GM12878 (cell line): ENCODE data around the gene KIF17. TPM values are rescaled to one million over a fixed set of nuclear protein-coding genes. Genes with fewer than 3 reads are reported as not detected.

Source experiments
- ATAC-seq: fragments of 200-7000 bp; cut with Tn5 transposase; 3 replicates; pipeline ENCODE4 v1.9.1; 2020; ENCODE audit warnings: mild to moderate bottlenecking, moderate library complexity
- BruUV-seq: library from RNA; stranded (reverse); fragments of 400-500 nt; replicated peaks from 2 replicates; lab custom pipeline; 2021; lab: Mats Ljungman, UMichigan
- CTCF ChIA-PET: fragments of 300-600 bp; sonication (Branson Sonifier 250); formaldehyde crosslinking; extraction: SDS; loops from one replicate; lab custom pipeline; 2021; ENCODE audit warnings: inconsistent platforms; lab: Yijun Ruan, JAX
- POLR2A ChIA-PET: fragments of 350-600 bp; formaldehyde crosslinking; extraction: SDS; loops from one replicate; lab custom pipeline; 2021; ENCODE audit warnings: inconsistent platforms; lab: Charles Lee
- RAD21 ChIA-PET: fragments of 300-600 bp; sonication (Branson Sonifier 250); formaldehyde crosslinking; loops from one replicate; lab custom pipeline; 2023; ENCODE audit warnings: antibody characterized with exemption; ENCODE audit not compliant: unreplicated experiment; lab: Charles Lee
- SMC1A ChIA-PET: fragments of 300-600 bp; sonication (Branson Sonifier 250); formaldehyde crosslinking; loops from one replicate; lab custom pipeline; 2023; ENCODE audit not compliant: unreplicated experiment, uncharacterized antibody; lab: Charles Lee
- DNase-seq: peaks from one replicate; pipeline ENCODE4 v3.0.0-alpha.2; 2011; ENCODE audit warnings: low read depth, low spot score
- FAIRE-seq: peaks from 3 replicates; lab custom pipeline; 2011; peaks lifted over from hg19 to GRCh38; lab: Jason Lieb, UNC
- H2AFZ ChIP-seq: 2 replicates; pipeline ENCODE4 v1.6.0; 2011; ENCODE audit warnings: low read depth, low read length, control low read depth; ENCODE audit not compliant: control insufficient read depth
- H3K27ac ChIP-seq: 2 replicates; pipeline ENCODE4 v1.5.1; 2011; ENCODE audit warnings: control low read depth; ENCODE audit not compliant: control insufficient read depth, insufficient read depth
- H3K27me3 ChIP-seq, 2 experiments: replicated peaks in 1 of 2; 2 replicates each; pipeline versions ENCODE4 v1.6.0 to v1.6.1; 2011; ENCODE audit warnings: low read length in 1 of 2; ENCODE audit not compliant: control insufficient read depth in 2 of 2, insufficient read depth in 2 of 2
- H3K36me3 ChIP-seq, 2 experiments: 2 replicates each; pipeline ENCODE4 v1.5.1; 2011; ENCODE audit warnings: low read length in 1 of 2; ENCODE audit not compliant: control insufficient read depth in 2 of 2, insufficient read depth in 2 of 2
- H3K4me1 ChIP-seq: 2 replicates; pipeline ENCODE4 v1.6.1; 2011; ENCODE audit warnings: mild to moderate bottlenecking, low read length, moderate library complexity, mixed read lengths; ENCODE audit not compliant: control insufficient read depth, insufficient read depth
- H3K4me2 ChIP-seq: 2 replicates; pipeline ENCODE4 v1.6.0; 2011; ENCODE audit warnings: control low read depth; ENCODE audit not compliant: control insufficient read depth, insufficient read depth
- H3K4me3 ChIP-seq: fragments of 200-600 bp; sonication (generic); 2 replicates; pipeline ENCODE4 v1.5.1; 2016
- H3K79me2 ChIP-seq: 2 replicates; pipeline ENCODE4 v1.6.0; 2011; ENCODE audit warnings: low read length; ENCODE audit not compliant: control insufficient read depth, insufficient read depth
- H3K9ac ChIP-seq: 2 replicates; pipeline ENCODE4 v1.8.0; 2011; ENCODE audit warnings: low read length, control low read depth, mixed read lengths; ENCODE audit not compliant: control insufficient read depth, insufficient read depth
- H3K9me3 ChIP-seq: replicated peaks from 3 replicates; pipeline ENCODE4 v1.5.1; 2011; ENCODE audit warnings: mild to moderate bottlenecking, low read length; ENCODE audit not compliant: control insufficient read depth, insufficient read depth
- H4K20me1 ChIP-seq: 2 replicates; pipeline ENCODE4 v1.6.0; 2011; ENCODE audit not compliant: control insufficient read depth, insufficient read depth
- CREM ChIP-seq: IDR thresholded peaks from 2 replicates; pipeline ENCODE4 v1.6.1; 2014; ENCODE audit warnings: antibody characterized with exemption, low read depth
- EGR1 ChIP-seq, 2 experiments: IDR thresholded peaks; 1 replicate in 1 of 2; 2 replicates in 1 of 2; pipeline ENCODE4 v1.6.1; 2011 to 2012; ENCODE audit warnings: low read depth in 2 of 2, low read length in 2 of 2, borderline replicate concordance in 1 of 2, mild to moderate bottlenecking in 1 of 2, moderate library complexity in 1 of 2
- HDAC6 ChIP-seq: fragments of 200-600 bp; sonication (generic); IDR thresholded peaks from one replicate; pipeline ENCODE4 v1.8.0; 2017; ENCODE audit warnings: antibody characterized with exemption; ENCODE audit not compliant: unreplicated experiment
- IKZF2 ChIP-seq, 2 experiments: fragments of 450-650 bp; IDR thresholded peaks; 2 replicates each; pipeline ENCODE4 v1.6.1; 2017; ENCODE audit warnings: mild to moderate bottlenecking in 2 of 2, moderate library complexity in 2 of 2
- NR2C1 ChIP-seq: fragments of 450-650 bp; IDR thresholded peaks from 2 replicates; pipeline ENCODE4 v1.6.1; 2017; ENCODE audit warnings: antibody characterized with exemption, mild to moderate bottlenecking, moderate library complexity
- POU2F2 ChIP-seq: IDR thresholded peaks from 3 replicates; pipeline ENCODE4 v1.6.1; 2011; ENCODE audit warnings: low read depth, mild to moderate bottlenecking, low read length, borderline replicate concordance
- RUNX3 ChIP-seq: IDR thresholded peaks from 2 replicates; pipeline ENCODE4 v1.6.1; 2012; ENCODE audit warnings: low read length, inconsistent platforms
- STAT3 ChIP-seq: IDR thresholded peaks from 2 replicates; pipeline ENCODE4 v1.6.1; 2011; ENCODE audit warnings: low read depth, low read length, improper control_type of control experiment
- WRNIP1 ChIP-seq: IDR thresholded peaks from 2 replicates; pipeline ENCODE4 v1.6.1; 2011; ENCODE audit warnings: low read depth, low read length, improper control_type of control experiment, borderline replicate concordance
- WGBS: methylation state at CpG from one replicate; pipeline ENCODE4 v1.1.6; 2016; ENCODE audit warnings: low lambda C conversion rate; ENCODE audit not compliant: insufficient replicate concordance, insufficient coverage; ENCODE audit errors: missing lambda C conversion rate; 5-methylcytosine and 5-hydroxymethylcytosine counted together
- in situ Hi-C: fragments of 300-500 bp; cut with MboI; formaldehyde crosslinking; loops from 9 replicates; pipeline ENCODE4 v1.14.3; 2018; ENCODE audit warnings: mixed read lengths
- intact Hi-C: fragments of 100-400 bp; cut with micrococcal nuclease; formaldehyde crosslinking; loops from one replicate; pipeline ENCODE4 v1.14.2; 2022; ENCODE audit not compliant: unreplicated experiment
- polyA plus RNA-seq, 11 experiments: library from polyadenylated mRNA; depleted of rRNA in 4 of 11; unstranded in 6 of 11; stranded (reverse) in 5 of 11; fragments of >200 nt; fragmentation: Nextera tagmentation in 4 of 11; fragmentation: Illumina TruSeq in 1 of 11; extraction: Ambion mirVana in 4 of 11; extraction: Trizol in 1 of 11; gene quantifications; 1 replicate in 1 of 11; 2 replicates in 10 of 11; pipeline versions ENCODE4 v1.2.1 to v1.2.3, GENCODE V29; 2011 to 2016; ENCODE audit warnings: inconsistent platforms in 2 of 11, missing spikeins in 2 of 11, low read depth in 1 of 11
- total RNA-seq, 4 experiments: library from RNA; depleted of rRNA in 3 of 4; stranded (reverse); fragments of >200 nt in 3 of 4; fragmentation: Illumina TruSeq in 1 of 4; extraction: Trizol in 1 of 4; gene quantifications; 2 replicates each; pipeline versions ENCODE4 v1.2.1 to v1.2.3, GENCODE V29; 2013 to 2021
- TF ChIP-seq, protein P1 (sequence below): fragments of 450-650 bp; IDR thresholded peaks from 2 replicates; pipeline ENCODE4 v1.6.1; 2017; ENCODE audit warnings: mild to moderate bottlenecking, moderate library complexity
- TF ChIP-seq, protein P2 (sequence below): fragments of 450-650 bp; formaldehyde crosslinking; IDR thresholded peaks from 2 replicates; pipeline ENCODE4 v1.4.0; 2020; ENCODE audit warnings: mild to moderate bottlenecking, moderate library complexity

KIF17 gene
- total and polyA plus RNA-seq, 10 of the 15 experiments (the other 5 are each of a cell fraction or from before 2014, with no cell fraction given): 0.01 to 0.10 (median 0.03) TPM; not detected in 7

DNA sequence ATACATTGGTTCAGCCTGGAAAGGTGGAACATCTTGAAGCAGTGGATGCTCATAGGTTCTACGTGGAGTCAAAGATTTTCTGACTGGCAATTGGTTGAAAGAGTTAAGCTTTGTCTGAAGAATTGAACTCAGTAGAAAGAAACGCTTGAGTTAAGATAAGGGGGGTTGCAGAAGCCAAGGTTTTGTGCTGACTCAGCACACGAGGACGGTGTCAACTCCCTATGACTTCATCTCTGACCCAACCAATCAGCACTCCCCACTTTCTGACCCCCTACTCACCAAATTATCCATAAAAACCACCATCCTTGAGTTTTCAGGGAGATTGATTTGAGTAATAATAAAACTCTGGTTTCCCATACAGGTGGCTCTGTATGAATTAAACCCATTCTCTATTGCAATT is 87.1 kb downstream of the KIF17 start (continued):
- no peak for TF ChIP-seq HDAC6
- TF ChIP-seq IKZF2 (IDR thresholded peaks at IDR 0.05): no peak
- TF ChIP-seq, protein P1, sequence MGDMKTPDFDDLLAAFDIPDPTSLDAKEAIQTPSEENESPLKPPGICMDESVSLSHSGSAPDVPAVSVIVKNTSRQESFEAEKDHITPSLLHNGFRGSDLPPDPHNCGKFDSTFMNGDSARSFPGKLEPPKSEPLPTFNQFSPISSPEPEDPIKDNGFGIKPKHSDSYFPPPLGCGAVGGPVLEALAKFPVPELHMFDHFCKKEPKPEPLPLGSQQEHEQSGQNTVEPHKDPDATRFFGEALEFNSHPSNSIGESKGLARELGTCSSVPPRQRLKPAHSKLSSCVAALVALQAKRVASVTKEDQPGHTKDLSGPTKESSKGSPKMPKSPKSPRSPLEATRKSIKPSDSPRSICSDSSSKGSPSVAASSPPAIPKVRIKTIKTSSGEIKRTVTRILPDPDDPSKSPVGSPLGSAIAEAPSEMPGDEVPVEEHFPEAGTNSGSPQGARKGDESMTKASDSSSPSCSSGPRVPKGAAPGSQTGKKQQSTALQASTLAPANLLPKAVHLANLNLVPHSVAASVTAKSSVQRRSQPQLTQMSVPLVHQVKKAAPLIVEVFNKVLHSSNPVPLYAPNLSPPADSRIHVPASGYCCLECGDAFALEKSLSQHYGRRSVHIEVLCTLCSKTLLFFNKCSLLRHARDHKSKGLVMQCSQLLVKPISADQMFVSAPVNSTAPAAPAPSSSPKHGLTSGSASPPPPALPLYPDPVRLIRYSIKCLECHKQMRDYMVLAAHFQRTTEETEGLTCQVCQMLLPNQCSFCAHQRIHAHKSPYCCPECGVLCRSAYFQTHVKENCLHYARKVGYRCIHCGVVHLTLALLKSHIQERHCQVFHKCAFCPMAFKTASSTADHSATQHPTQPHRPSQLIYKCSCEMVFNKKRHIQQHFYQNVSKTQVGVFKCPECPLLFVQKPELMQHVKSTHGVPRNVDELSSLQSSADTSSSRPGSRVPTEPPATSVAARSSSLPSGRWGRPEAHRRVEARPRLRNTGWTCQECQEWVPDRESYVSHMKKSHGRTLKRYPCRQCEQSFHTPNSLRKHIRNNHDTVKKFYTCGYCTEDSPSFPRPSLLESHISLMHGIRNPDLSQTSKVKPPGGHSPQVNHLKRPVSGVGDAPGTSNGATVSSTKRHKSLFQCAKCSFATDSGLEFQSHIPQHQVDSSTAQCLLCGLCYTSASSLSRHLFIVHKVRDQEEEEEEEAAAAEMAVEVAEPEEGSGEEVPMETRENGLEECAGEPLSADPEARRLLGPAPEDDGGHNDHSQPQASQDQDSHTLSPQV: no peak
- no peak for TF ChIP-seq POU2F2
- TF ChIP-seq RUNX3: no peak
- no peak for TF ChIP-seq CREM

GRCh38 chr1:20626524-20626923 is 91.3 kb downstream of the KIF17 start:
- 0% methylated on average over 1 of the region's 1 CpG for WGBS
- no peaks in the 10 kb centered on the region for H3K4me1 ChIP-seq
- ChIA-PET CTCF (interaction anchor here (0.9 kb wide), 1 partner anchor 14 kb away, joined by 3 read pairs; no protein-coding TSS in a partner anchor), RAD21 (no interaction called here), SMC1A (no interaction called here), POLR2A (no interaction called here)
- TF ChIP-seq EGR1 (IDR thresholded peaks at IDR 0.05; ENCODE audit: borderline replicate concordance in 1 of 2, low read depth in 2 of 2, low read length in 2 of 2) (no peak), WRNIP1 (no peak), NR2C1 (no peak), STAT3 (no peak)
- TF ChIP-seq, protein P2, sequence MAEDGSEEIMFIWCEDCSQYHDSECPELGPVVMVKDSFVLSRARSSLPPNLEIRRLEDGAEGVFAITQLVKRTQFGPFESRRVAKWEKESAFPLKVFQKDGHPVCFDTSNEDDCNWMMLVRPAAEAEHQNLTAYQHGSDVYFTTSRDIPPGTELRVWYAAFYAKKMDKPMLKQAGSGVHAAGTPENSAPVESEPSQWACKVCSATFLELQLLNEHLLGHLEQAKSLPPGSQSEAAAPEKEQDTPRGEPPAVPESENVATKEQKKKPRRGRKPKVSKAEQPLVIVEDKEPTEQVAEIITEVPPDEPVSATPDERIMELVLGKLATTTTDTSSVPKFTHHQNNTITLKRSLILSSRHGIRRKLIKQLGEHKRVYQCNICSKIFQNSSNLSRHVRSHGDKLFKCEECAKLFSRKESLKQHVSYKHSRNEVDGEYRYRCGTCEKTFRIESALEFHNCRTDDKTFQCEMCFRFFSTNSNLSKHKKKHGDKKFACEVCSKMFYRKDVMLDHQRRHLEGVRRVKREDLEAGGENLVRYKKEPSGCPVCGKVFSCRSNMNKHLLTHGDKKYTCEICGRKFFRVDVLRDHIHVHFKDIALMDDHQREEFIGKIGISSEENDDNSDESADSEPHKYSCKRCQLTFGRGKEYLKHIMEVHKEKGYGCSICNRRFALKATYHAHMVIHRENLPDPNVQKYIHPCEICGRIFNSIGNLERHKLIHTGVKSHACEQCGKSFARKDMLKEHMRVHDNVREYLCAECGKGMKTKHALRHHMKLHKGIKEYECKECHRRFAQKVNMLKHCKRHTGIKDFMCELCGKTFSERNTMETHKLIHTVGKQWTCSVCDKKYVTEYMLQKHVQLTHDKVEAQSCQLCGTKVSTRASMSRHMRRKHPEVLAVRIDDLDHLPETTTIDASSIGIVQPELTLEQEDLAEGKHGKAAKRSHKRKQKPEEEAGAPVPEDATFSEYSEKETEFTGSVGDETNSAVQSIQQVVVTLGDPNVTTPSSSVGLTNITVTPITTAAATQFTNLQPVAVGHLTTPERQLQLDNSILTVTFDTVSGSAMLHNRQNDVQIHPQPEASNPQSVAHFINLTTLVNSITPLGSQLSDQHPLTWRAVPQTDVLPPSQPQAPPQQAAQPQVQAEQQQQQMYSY: no peak
- TF ChIP-seq, protein P1: no peak
- no peaks in the 10 kb centered on the region for H3K36me3 ChIP-seq
- BruUV-seq: no TSS peak
- no peaks in the 10 kb centered on the region for H3K9me3 ChIP-seq
- no peaks in the 10 kb centered on the region for H4K20me1 ChIP-seq
- no peak overlapping the region for H3K9ac ChIP-seq
- no peak overlapping the region for H3K4me3 ChIP-seq
- H3K27me3 ChIP-seq: no peaks in the 10 kb centered on the region
- in situ Hi-C loops (no loop called here), intact Hi-C loops (no loop called here)
- no peak overlapping the region for H2AFZ ChIP-seq
- H3K27ac ChIP-seq: no peak overlapping the region
- H3K4me2 ChIP-seq: no peak overlapping the region
- no peak for FAIRE-seq
- no peak for ATAC-seq
- no peaks in the 10 kb centered on the region for H3K79me2 ChIP-seq
- DNase-seq: no peak
